Measurements from ENCODE around the gene SLC25A23. TPM values are rescaled to one million over a fixed set of nuclear protein-coding genes. Genes with fewer than 3 reads are reported as not detected.

The SLC25A23 gene
- total and polyA plus RNA-seq, 10 of the 15 experiments (the other 5 are each of a cell fraction or from before 2014, with no cell fraction given), result 10.2 to 85.8 (median 50.0) TPM

- no peak for TF ChIP-seq ZNF687 (IDR thresholded peaks at IDR 0.05)
- TF ChIP-seq NR2C1 (IDR thresholded peaks at IDR 0.05), result no peak
Measured at GRCh38 chr19:6414793-6415590, 44.6 kb downstream of the SLC25A23 start (continued).

DNA sequence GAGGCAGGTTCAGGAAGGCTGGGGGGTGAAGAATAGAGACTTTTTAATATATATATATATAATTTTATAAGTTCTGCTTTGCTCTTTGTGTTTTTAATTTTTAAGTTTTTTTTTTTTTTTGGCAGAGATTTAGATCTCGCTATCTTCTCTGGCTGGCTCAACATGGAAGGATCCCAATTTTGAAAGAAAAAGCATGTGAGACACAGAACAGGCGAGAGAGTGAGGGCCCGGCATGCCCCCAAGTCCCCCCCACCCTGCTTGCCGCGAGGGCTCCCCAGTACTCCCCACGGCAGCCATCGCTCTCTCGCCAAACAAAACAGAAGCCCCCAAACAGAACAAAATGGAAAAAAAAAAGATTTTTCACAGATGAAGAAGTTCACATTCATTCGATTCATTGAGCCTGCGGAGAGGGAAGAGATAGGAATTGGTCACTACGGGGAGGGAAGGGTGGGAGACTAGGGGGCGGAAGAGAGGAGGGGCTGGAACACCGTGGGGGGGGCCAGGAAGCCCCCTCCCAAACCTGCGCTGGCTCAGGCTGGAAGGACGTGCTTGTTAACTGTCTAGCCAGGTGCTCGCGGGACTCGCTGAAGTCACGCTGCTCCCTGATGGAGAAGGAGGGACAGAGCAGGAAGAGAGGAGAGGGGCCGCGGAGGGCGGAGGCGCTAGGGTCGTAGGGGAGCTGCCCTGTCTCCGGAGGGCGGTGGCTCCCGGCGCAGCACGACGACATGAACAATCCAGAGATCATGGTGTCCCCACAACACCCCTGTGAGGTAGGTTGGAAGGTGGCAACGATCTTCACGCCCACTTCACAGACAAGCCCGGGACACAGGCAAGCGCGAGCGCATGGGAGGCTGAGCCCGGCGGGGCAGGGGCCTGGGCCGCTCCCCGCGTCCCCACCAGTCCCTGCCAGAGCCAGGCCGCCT is 45.6 kb downstream of the SLC25A23 start:
- Histone ChIP-seq H3K9ac (ENCODE audit: control insufficient read depth, insufficient read depth, low read length) (no peak overlapping the region), H3K4me1 (ENCODE audit: control insufficient read depth, insufficient read depth, low read length) (no peaks in the 10 kb centered on the region), H3K4me2 (ENCODE audit: control insufficient read depth, insufficient read depth) (no peak overlapping the region), H3K27me3 (replicated peaks in 1 of 2; ENCODE audit: control insufficient read depth in 2 of 2, insufficient read depth in 2 of 2, low read length in 1 of 2) (no peaks in the 10 kb centered on the region), H3K27ac (ENCODE audit: control insufficient read depth, insufficient read depth) (no peak overlapping the region), H3K4me3 (no peak overlapping the region), H4K20me1 (ENCODE audit: control insufficient read depth, insufficient read depth) (no peaks in the 10 kb centered on the region), H2AFZ (ENCODE audit: control insufficient read depth, low read depth, low read length) (no peak overlapping the region), H3K79me2 (ENCODE audit: control insufficient read depth, insufficient read depth, low read length) (no peaks in the 10 kb centered on the region; the same call in 1 of the 2 replicates), H3K9me3 (replicated peaks; ENCODE audit: control insufficient read depth, insufficient read depth, low read length) (no peaks in the 10 kb centered on the region), H3K36me3 (ENCODE audit: control insufficient read depth in 2 of 2, insufficient read depth in 2 of 2, low read length in 1 of 2) (peaks cover 15 to 38% of the 10 kb centered on the region in 2 experiments; a peak in 3 of 4 replicates)
- TF ChIP-seq NFYB (IDR thresholded peaks at IDR 0.05; ENCODE audit: insufficient read depth, low read depth, low read length) (no peak), STAT1 (conservative IDR thresholded peaks at IDR 0.05) (no peak), TBL1XR1 (IDR thresholded peaks at IDR 0.05; ENCODE audit: low read depth, low read length) (no peak), TARDBP (IDR thresholded peaks at IDR 0.05; ENCODE audit: borderline replicate concordance) (no peak), IRF5 (IDR thresholded peaks at IDR 0.05; ENCODE audit: borderline replicate concordance) (no peak)
- TF ChIP-seq, protein P1, sequence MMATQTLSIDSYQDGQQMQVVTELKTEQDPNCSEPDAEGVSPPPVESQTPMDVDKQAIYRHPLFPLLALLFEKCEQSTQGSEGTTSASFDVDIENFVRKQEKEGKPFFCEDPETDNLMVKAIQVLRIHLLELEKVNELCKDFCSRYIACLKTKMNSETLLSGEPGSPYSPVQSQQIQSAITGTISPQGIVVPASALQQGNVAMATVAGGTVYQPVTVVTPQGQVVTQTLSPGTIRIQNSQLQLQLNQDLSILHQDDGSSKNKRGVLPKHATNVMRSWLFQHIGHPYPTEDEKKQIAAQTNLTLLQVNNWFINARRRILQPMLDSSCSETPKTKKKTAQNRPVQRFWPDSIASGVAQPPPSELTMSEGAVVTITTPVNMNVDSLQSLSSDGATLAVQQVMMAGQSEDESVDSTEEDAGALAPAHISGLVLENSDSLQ (IDR thresholded peaks at IDR 0.05), result no peak
- intact Hi-C loops (cut with micrococcal nuclease; ENCODE audit: unreplicated experiment) (no loop called here), in situ Hi-C loops (cut with MboI) (no loop called here)
- POLR2A ChIA-PET, result no interaction called here
- ATAC-seq (no peak), FAIRE-seq (no peak), DNase-seq (ENCODE audit: low read depth, low spot score) (no peak)
- SMC1A ChIA-PET (ENCODE audit: uncharacterized antibody, unreplicated experiment), result no interaction called here
- RAD21 ChIA-PET (ENCODE audit: unreplicated experiment), result no interaction called here
- CTCF ChIA-PET, result no interaction called here
- whole genome bisulfite sequencing (ENCODE audit: insufficient coverage, insufficient replicate concordance, low lambda C conversion rate, missing lambda C conversion rate), result 95% methylated on average over 32 of the region's 42 CpGs
- BruUV-seq (replicated peaks), result TSS peak; percentile 60
